Measurements from ENCODE around the gene MEIG1. TPM values are rescaled to one million over a fixed set of nuclear protein-coding genes. Genes with fewer than 3 reads are reported as not detected.
A peak's percentile ranks its signal among the peaks of the same experiment; 100 is the strongest.
"Not testable (repeated sequence)": the region's sequence is repeated elsewhere in the genome, so short reads cannot be mapped to it uniquely, and the experiment has no call there.

The MEIG1 gene
- total RNA-seq, 1 experiment from 2014 or later = 3.5 TPM

- in situ Hi-C loops (cut with HindIII; ENCODE audit: low pct_unique_long_range_greater_than_20kb, low sequenced_read_pairs) = no loop called here
- DNase-seq (ENCODE audit: low read depth) = no peak
These were observed 6.3 kb upstream of the MEIG1 start for GRCh38 chr10:14952851-14953423.

- no peak for DNase-seq (ENCODE audit: low read depth)
- in situ Hi-C loops (cut with HindIII; ENCODE audit: low pct_unique_long_range_greater_than_20kb, low sequenced_read_pairs) = no loop called here
These were observed 5.7 kb upstream of the MEIG1 start for GRCh38 chr10:14953424-14954000.

- in situ Hi-C loops (cut with HindIII; ENCODE audit: low pct_unique_long_range_greater_than_20kb, low sequenced_read_pairs) = no loop called here
- DNase-seq (ENCODE audit: low read depth) = peak; percentile 92
These were observed 5.0 kb upstream of the MEIG1 start, which contains the start of gene DCLRE1C for GRCh38 chr10:14954001-14954770. Gene DCLRE1C, minus strand, starts transcription at chr10:14954096. Its CDS starts 86 bp downstream, at chr10:14954010.

GRCh38 chr10:14954934-14955333, 4.3 kb upstream of the MEIG1 start:
- in situ Hi-C loops (cut with HindIII; ENCODE audit: low pct_unique_long_range_greater_than_20kb, low sequenced_read_pairs) = no loop called here
- no peak for DNase-seq (ENCODE audit: low read depth)

- in situ Hi-C loops (cut with HindIII; ENCODE audit: low pct_unique_long_range_greater_than_20kb, low sequenced_read_pairs) = no loop called here
- DNase-seq (ENCODE audit: low read depth) = no peak
These were observed 342 bp upstream of the MEIG1 start for GRCh38 chr10:14958872-14959220.

GRCh38 chr10:14967897-14968296, 8.7 kb downstream of the MEIG1 start:
- in situ Hi-C loops (cut with HindIII; ENCODE audit: low pct_unique_long_range_greater_than_20kb, low sequenced_read_pairs) = no loop called here
- no peak for DNase-seq (ENCODE audit: low read depth)

GRCh38 chr10:14971867-14972448, 12.8 kb downstream of the MEIG1 start:
- in situ Hi-C loops (cut with HindIII; ENCODE audit: low pct_unique_long_range_greater_than_20kb, low sequenced_read_pairs) = no loop called here
- peak; percentile 21 for DNase-seq (ENCODE audit: low read depth)

GRCh38 chr10:14974153-14974998, 15.2 kb downstream of the MEIG1 start:
- in situ Hi-C loops (cut with HindIII; ENCODE audit: low pct_unique_long_range_greater_than_20kb, low sequenced_read_pairs); DNase-seq (ENCODE audit: low read depth): not testable (repeated sequence)

- no peak for DNase-seq (ENCODE audit: low read depth)
These were observed 16.6 kb downstream of the MEIG1 start for GRCh38 chr10:14975672-14976273.

GRCh38 chr10:14982744-14983143, 23.6 kb downstream of the MEIG1 start:
- DNase-seq (ENCODE audit: low read depth) = no peak
- in situ Hi-C loops (cut with HindIII; ENCODE audit: low pct_unique_long_range_greater_than_20kb, low sequenced_read_pairs) = no loop called here

More at GRCh38 chr10:14975672-14976273, 16.6 kb downstream of the MEIG1 start:
- in situ Hi-C loops (cut with HindIII; ENCODE audit: low pct_unique_long_range_greater_than_20kb, low sequenced_read_pairs) = no loop called here

- DNase-seq (ENCODE audit: low read depth); in situ Hi-C loops (cut with HindIII; ENCODE audit: low pct_unique_long_range_greater_than_20kb, low sequenced_read_pairs): not testable (repeated sequence)
These were observed 30.4 kb downstream of the MEIG1 start for GRCh38 chr10:14989552-14989951.

- in situ Hi-C loops (cut with HindIII; ENCODE audit: low pct_unique_long_range_greater_than_20kb, low sequenced_read_pairs) = not testable (repeated sequence)
- DNase-seq (ENCODE audit: low read depth) = peak; percentile 50
These were observed 32.0 kb downstream of the MEIG1 start for GRCh38 chr10:14991035-14991749.

- DNase-seq (ENCODE audit: low read depth); in situ Hi-C loops (cut with HindIII; ENCODE audit: low pct_unique_long_range_greater_than_20kb, low sequenced_read_pairs): not testable (repeated sequence)
These were observed 33.1 kb downstream of the MEIG1 start for GRCh38 chr10:14992336-14992735.

GRCh38 chr10:14993500-14994455, 34.6 kb downstream of the MEIG1 start:
- in situ Hi-C loops (cut with HindIII; ENCODE audit: low pct_unique_long_range_greater_than_20kb, low sequenced_read_pairs) = not testable (repeated sequence)

GRCh38 chr10:14995964-14996565, 36.9 kb downstream of the MEIG1 start:
- in situ Hi-C loops (cut with HindIII; ENCODE audit: low pct_unique_long_range_greater_than_20kb, low sequenced_read_pairs) = no loop called here
- no peak for DNase-seq (ENCODE audit: low read depth)

More at GRCh38 chr10:14993500-14994455, 34.6 kb downstream of the MEIG1 start:
- not testable (repeated sequence) for DNase-seq (ENCODE audit: low read depth)

- in situ Hi-C loops (cut with HindIII; ENCODE audit: low pct_unique_long_range_greater_than_20kb, low sequenced_read_pairs) = not testable (repeated sequence)
These were observed 54.3 kb downstream of the MEIG1 start for GRCh38 chr10:15013530-15013929.

More at GRCh38 chr10:15013530-15013929, 54.3 kb downstream of the MEIG1 start:
- DNase-seq (ENCODE audit: low read depth) = not testable (repeated sequence)

Measured in Caki2 (cell line).